ENCODE measurements around the gene MCF2L2.
"Not testable (repeated sequence)": the region's sequence is repeated elsewhere in the genome, so short reads cannot be mapped to it uniquely, and the experiment has no call there.

The MCF2L2 gene

GRCh38 chr3:183444748-183445147 is 16.3 kb upstream of the MCF2L2 start:
- no peak for DNase-seq (ENCODE audit: low read depth)

- no peak for DNase-seq (ENCODE audit: low read depth)
Observed at GRCh38 chr3:183443395-183444385, 15.3 kb upstream of the MCF2L2 start.

- DNase-seq (ENCODE audit: low read depth), result no peak
Observed at GRCh38 chr3:183442994-183443393, 14.6 kb upstream of the MCF2L2 start.

GRCh38 chr3:183440521-183440920 is 12.1 kb upstream of the MCF2L2 start:
- DNase-seq (ENCODE audit: low read depth), result not testable (repeated sequence)

GRCh38 chr3:183439515-183439914 is 11.1 kb upstream of the MCF2L2 start:
- no peak for DNase-seq (ENCODE audit: low read depth)

GRCh38 chr3:183438735-183439134 is 10.3 kb upstream of the MCF2L2 start:
- no peak for DNase-seq (ENCODE audit: low read depth)

GRCh38 chr3:183437666-183438564 is 9.5 kb upstream of the MCF2L2 start:
- DNase-seq (ENCODE audit: low read depth), result no peak

- DNase-seq (ENCODE audit: low read depth), result no peak
Observed at GRCh38 chr3:183437061-183437460, 8.6 kb upstream of the MCF2L2 start.

- no peak for DNase-seq (ENCODE audit: low read depth)
Observed at GRCh38 chr3:183435661-183436060, 7.2 kb upstream of the MCF2L2 start.

GRCh38 chr3:183434992-183435391 is 6.6 kb upstream of the MCF2L2 start:
- no peak for DNase-seq (ENCODE audit: low read depth)

- DNase-seq (ENCODE audit: low read depth), result no peak
Observed at GRCh38 chr3:183434503-183434902, 6.1 kb upstream of the MCF2L2 start.

- DNase-seq (ENCODE audit: low read depth), result no peak
Observed at GRCh38 chr3:183430325-183430957, 2.0 kb upstream of the MCF2L2 start.

GRCh38 chr3:183427876-183428446 is 458 bp downstream of the MCF2L2 start:
- no peak for DNase-seq (ENCODE audit: low read depth)

- no peak for DNase-seq (ENCODE audit: low read depth)
Observed at GRCh38 chr3:183427196-183427875, 1.1 kb downstream of the MCF2L2 start.

GRCh38 chr3:183418807-183419206 is 9.6 kb downstream of the MCF2L2 start:
- DNase-seq (ENCODE audit: low read depth), result not testable (repeated sequence)

GRCh38 chr3:183411216-183411922 is 17.1 kb downstream of the MCF2L2 start:
- no peak for DNase-seq (ENCODE audit: low read depth)

- no peak for DNase-seq (ENCODE audit: low read depth)
Observed at GRCh38 chr3:183410759-183411158, 17.7 kb downstream of the MCF2L2 start.

GRCh38 chr3:183410280-183410679 is 18.1 kb downstream of the MCF2L2 start:
- no peak for DNase-seq (ENCODE audit: low read depth)

- DNase-seq (ENCODE audit: low read depth), result no peak
Observed at GRCh38 chr3:183409219-183409618, 19.2 kb downstream of the MCF2L2 start.

- DNase-seq (ENCODE audit: low read depth), result no peak
Observed at GRCh38 chr3:183401678-183402077, 26.7 kb downstream of the MCF2L2 start.

- no peak for DNase-seq (ENCODE audit: low read depth)
Observed at GRCh38 chr3:183400352-183400751, 28.1 kb downstream of the MCF2L2 start.

Data from HS-27A (cell line).